ENCODE measurements around the gene TTYH3. TPM values are rescaled to one million over a fixed set of nuclear protein-coding genes. Genes with fewer than 3 reads are reported as not detected.

TTYH3 gene
- total RNA-seq, 1 donor from 2014 or later: 250 TPM

GRCh38 chr7:2596464-2597272, 35.1 kb upstream of the TTYH3 start:
- H3K9me3 Mint-ChIP-seq (ENCODE audit: unreplicated experiment): no peaks in the 10 kb centered on the region
- no peak for DNase-seq (ENCODE audit: low spot score)
- no peak overlapping the region for H3K4me3 Mint-ChIP-seq (ENCODE audit: unreplicated experiment)
- TF ChIP-seq, protein P1, sequence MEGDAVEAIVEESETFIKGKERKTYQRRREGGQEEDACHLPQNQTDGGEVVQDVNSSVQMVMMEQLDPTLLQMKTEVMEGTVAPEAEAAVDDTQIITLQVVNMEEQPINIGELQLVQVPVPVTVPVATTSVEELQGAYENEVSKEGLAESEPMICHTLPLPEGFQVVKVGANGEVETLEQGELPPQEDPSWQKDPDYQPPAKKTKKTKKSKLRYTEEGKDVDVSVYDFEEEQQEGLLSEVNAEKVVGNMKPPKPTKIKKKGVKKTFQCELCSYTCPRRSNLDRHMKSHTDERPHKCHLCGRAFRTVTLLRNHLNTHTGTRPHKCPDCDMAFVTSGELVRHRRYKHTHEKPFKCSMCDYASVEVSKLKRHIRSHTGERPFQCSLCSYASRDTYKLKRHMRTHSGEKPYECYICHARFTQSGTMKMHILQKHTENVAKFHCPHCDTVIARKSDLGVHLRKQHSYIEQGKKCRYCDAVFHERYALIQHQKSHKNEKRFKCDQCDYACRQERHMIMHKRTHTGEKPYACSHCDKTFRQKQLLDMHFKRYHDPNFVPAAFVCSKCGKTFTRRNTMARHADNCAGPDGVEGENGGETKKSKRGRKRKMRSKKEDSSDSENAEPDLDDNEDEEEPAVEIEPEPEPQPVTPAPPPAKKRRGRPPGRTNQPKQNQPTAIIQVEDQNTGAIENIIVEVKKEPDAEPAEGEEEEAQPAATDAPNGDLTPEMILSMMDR (IDR thresholded peaks at IDR 0.05; ENCODE audit: unreplicated experiment): no peak
- no peak overlapping the region for H3K27ac Mint-ChIP-seq (ENCODE audit: unreplicated experiment)
- H3K4me1 Mint-ChIP-seq (ENCODE audit: unreplicated experiment): peaks cover 19% of the 10 kb centered on the region
- peaks cover 5% of the 10 kb centered on the region for H3K27me3 Mint-ChIP-seq (ENCODE audit: unreplicated experiment)
- H3K36me3 Mint-ChIP-seq (ENCODE audit: low read depth, unreplicated experiment): peaks cover 18% of the 10 kb centered on the region

GRCh38 chr7:2597273-2597640, 34.5 kb upstream of the TTYH3 start:
- Mint-ChIP-seq H3K36me3 (ENCODE audit: low read depth, unreplicated experiment) (peaks cover 14% of the 10 kb centered on the region), H3K4me3 (ENCODE audit: unreplicated experiment) (no peak overlapping the region), H3K4me1 (ENCODE audit: unreplicated experiment) (peaks cover 19% of the 10 kb centered on the region), H3K9me3 (ENCODE audit: unreplicated experiment) (no peaks in the 10 kb centered on the region), H3K27me3 (ENCODE audit: unreplicated experiment) (peaks cover 7% of the 10 kb centered on the region), H3K27ac (ENCODE audit: unreplicated experiment) (no peak overlapping the region)
- TF ChIP-seq, protein P1 (IDR thresholded peaks at IDR 0.05; ENCODE audit: unreplicated experiment): no peak
- DNase-seq (ENCODE audit: low spot score): no peak

- TF ChIP-seq, protein P1 (IDR thresholded peaks at IDR 0.05; ENCODE audit: unreplicated experiment): no peak
- H3K4me1 Mint-ChIP-seq (ENCODE audit: unreplicated experiment): peaks cover 19% of the 10 kb centered on the region
- peaks cover 10% of the 10 kb centered on the region for H3K36me3 Mint-ChIP-seq (ENCODE audit: low read depth, unreplicated experiment)
- peak; percentile 35 for DNase-seq (ENCODE audit: low spot score)
- H3K27me3 Mint-ChIP-seq (ENCODE audit: unreplicated experiment): peaks cover 7% of the 10 kb centered on the region
- H3K4me3 Mint-ChIP-seq (ENCODE audit: unreplicated experiment): no peak overlapping the region
- H3K9me3 Mint-ChIP-seq (ENCODE audit: unreplicated experiment): no peaks in the 10 kb centered on the region
- peak overlapping the region; percentile 92 for H3K27ac Mint-ChIP-seq (ENCODE audit: unreplicated experiment)
Observed at GRCh38 chr7:2598154-2598823, 33.5 kb upstream of the TTYH3 start.

- no peak for DNase-seq (ENCODE audit: low spot score)
- no peaks in the 10 kb centered on the region for H3K9me3 Mint-ChIP-seq (ENCODE audit: unreplicated experiment)
- H3K27ac Mint-ChIP-seq (ENCODE audit: unreplicated experiment): no peak overlapping the region
- H3K27me3 Mint-ChIP-seq (ENCODE audit: unreplicated experiment): peaks cover 7% of the 10 kb centered on the region
- H3K4me1 Mint-ChIP-seq (ENCODE audit: unreplicated experiment): peaks cover 19% of the 10 kb centered on the region
- H3K4me3 Mint-ChIP-seq (ENCODE audit: unreplicated experiment): no peak overlapping the region
- H3K36me3 Mint-ChIP-seq (ENCODE audit: low read depth, unreplicated experiment): peaks cover 4% of the 10 kb centered on the region
- TF ChIP-seq, protein P1 (IDR thresholded peaks at IDR 0.05; ENCODE audit: unreplicated experiment): no peak
Observed at GRCh38 chr7:2601065-2601464, 30.7 kb upstream of the TTYH3 start.

GRCh38 chr7:2601907-2602306, 29.9 kb upstream of the TTYH3 start:
- H3K36me3 Mint-ChIP-seq (ENCODE audit: low read depth, unreplicated experiment): peaks cover 4% of the 10 kb centered on the region
- peaks cover 7% of the 10 kb centered on the region for H3K27me3 Mint-ChIP-seq (ENCODE audit: unreplicated experiment)
- TF ChIP-seq, protein P1 (IDR thresholded peaks at IDR 0.05; ENCODE audit: unreplicated experiment): no peak

More at GRCh38 chr7:2601907-2602306, 29.9 kb upstream of the TTYH3 start:
- Mint-ChIP-seq H3K9me3 (ENCODE audit: unreplicated experiment) (no peaks in the 10 kb centered on the region), H3K4me3 (ENCODE audit: unreplicated experiment) (no peak overlapping the region), H3K4me1 (ENCODE audit: unreplicated experiment) (peaks cover 19% of the 10 kb centered on the region), H3K27ac (ENCODE audit: unreplicated experiment) (no peak overlapping the region)
- DNase-seq (ENCODE audit: low spot score): no peak

Data from endothelial cell (in vitro differentiated cells).